HG02571 (cell line): ENCODE measurements around the gene SNTA1.
A peak's percentile ranks its signal among the peaks of the same experiment; 100 is the strongest.
"Not testable (repeated sequence)": the region's sequence is repeated elsewhere in the genome, so short reads cannot be mapped to it uniquely, and the experiment has no call there.

Experiments
- ATAC-seq: cut with Tn5 transposase; IDR thresholded peaks from one replicate; pipeline ENCODE4 v1.9.1; 2021; ENCODE audit warnings: mild to moderate bottlenecking, moderate library complexity; ENCODE audit not compliant: unreplicated experiment

The SNTA1 gene

GRCh38 chr20:33443512-33444239, at the start of gene SNTA1:
Gene SNTA1, minus strand, starts transcription at chr20:33443763. Its CDS starts 143 bp downstream, at chr20:33443620.
- ATAC-seq = peak; percentile 78

GRCh38 chr20:33490934-33491656, 47.5 kb upstream of the SNTA1 start:
- no peak for ATAC-seq

GRCh38 chr20:33490023-33490933, 46.7 kb upstream of the SNTA1 start, which contains the start of gene CBFA2T2:
Gene CBFA2T2, plus strand, starts transcription at chr20:33490096. Its CDS starts 172 bp downstream, at chr20:33490268.
- peak; percentile 37 for ATAC-seq

GRCh38 chr20:33489495-33490022, 46.0 kb upstream of the SNTA1 start:
- ATAC-seq = peak; percentile 95

- ATAC-seq = not testable (repeated sequence)
Measured at GRCh38 chr20:33488661-33489494, 45.3 kb upstream of the SNTA1 start.

GRCh38 chr20:33488201-33488600, 44.6 kb upstream of the SNTA1 start:
- ATAC-seq = no peak

- ATAC-seq = not testable (repeated sequence)
Measured at GRCh38 chr20:33483186-33483585, 39.6 kb upstream of the SNTA1 start.

- ATAC-seq = no peak
Measured at GRCh38 chr20:33482581-33482980, 39.0 kb upstream of the SNTA1 start.

GRCh38 chr20:33481431-33481941, 37.9 kb upstream of the SNTA1 start:
- no peak for ATAC-seq

GRCh38 chr20:33480048-33480447, 36.5 kb upstream of the SNTA1 start:
- ATAC-seq = no peak

GRCh38 chr20:33477386-33478234, 34.0 kb upstream of the SNTA1 start:
- ATAC-seq = no peak

- no peak for ATAC-seq
Measured at GRCh38 chr20:33475381-33476152, 32.0 kb upstream of the SNTA1 start.

GRCh38 chr20:33474963-33475362, 31.4 kb upstream of the SNTA1 start:
- ATAC-seq = no peak

GRCh38 chr20:33474097-33474873, 30.7 kb upstream of the SNTA1 start:
- ATAC-seq = no peak

GRCh38 chr20:33472868-33473435, 29.4 kb upstream of the SNTA1 start:
- ATAC-seq = no peak

GRCh38 chr20:33470866-33471265, 27.3 kb upstream of the SNTA1 start:
- ATAC-seq = no peak

- no peak for ATAC-seq
Measured at GRCh38 chr20:33470457-33470856, 26.9 kb upstream of the SNTA1 start.
